Activated B cell treated with CpG ODN at 0.5 μM for 24 hours (primary cell): ENCODE measurements around the gene WNT2B. TPM values are rescaled to one million over a fixed set of nuclear protein-coding genes. Genes with fewer than 3 reads are reported as not detected.

ENCODE experiments used
- ATAC-seq: fragments of 200-7000 bp; cut with Tn5 transposase; one replicate; pipeline ENCODE4 v1.10.0; 2021; ENCODE audit warnings: low read depth, mild to moderate bottlenecking, moderate library complexity
- CTCF ChIA-PET: fragments of 350-600 bp; sonication (Branson Sonifier 250); formaldehyde crosslinking; loops from one replicate; lab custom pipeline; 2021; ENCODE audit warnings: antibody characterized with exemption; lab: Charles Lee
- POLR2A ChIA-PET: fragments of 350-600 bp; sonication (Branson Sonifier 250); formaldehyde crosslinking; loops from one replicate; lab custom pipeline; 2021; ENCODE audit warnings: antibody characterized with exemption; lab: Charles Lee
- DNase-seq: peaks from one replicate; pipeline ENCODE4 v3.0.0; 2022
- H3K27ac Mint-ChIP-seq: one replicate; pipeline ENCODE4 v1.8.0; 2020; ENCODE audit warnings: mixed read lengths
- H3K27me3 Mint-ChIP-seq: one replicate; pipeline ENCODE4 v1.8.0; 2021; ENCODE audit warnings: mixed read lengths
- H3K36me3 Mint-ChIP-seq: one replicate; pipeline ENCODE4 v1.8.0; 2021; ENCODE audit warnings: low read depth, mixed read lengths
- H3K4me1 Mint-ChIP-seq: one replicate; pipeline ENCODE4 v1.8.0; 2021; ENCODE audit warnings: mixed read lengths
- H3K4me3 Mint-ChIP-seq: one replicate; pipeline ENCODE4 v1.8.0; 2020; ENCODE audit warnings: mild to moderate bottlenecking, mixed read lengths
- H3K9me3 Mint-ChIP-seq: one replicate; pipeline ENCODE4 v1.8.0; 2020; ENCODE audit warnings: mixed read lengths
- CTCF ChIP-seq: fragments of 200-600 bp; IDR thresholded peaks from one replicate; pipeline ENCODE4 v1.8.0; 2022; ENCODE audit warnings: antibody characterized with exemption, mild to moderate bottlenecking
- intact Hi-C: fragments of 100-400 bp; cut with micrococcal nuclease; formaldehyde crosslinking; loops from one replicate; pipeline ENCODE4 v1.15.1; 2024
- total RNA-seq: library from RNA; stranded (reverse); gene quantifications from 2 replicates; pipeline ENCODE4 v1.2.3, GENCODE V29; 2022

WNT2B gene
- total RNA-seq, 1 donor from 2014 or later, result 1.4 TPM

- no peaks in the 10 kb centered on the region for H3K9me3 Mint-ChIP-seq
- CTCF ChIA-PET, result no interaction called here
- ATAC-seq, result no peak
- DNase-seq, result no peak
- intact Hi-C loops, result no loop called here
- no peaks in the 10 kb centered on the region for H3K4me1 Mint-ChIP-seq
- TF ChIP-seq CTCF, result no peak
- H3K36me3 Mint-ChIP-seq, result peaks cover 22% of the 10 kb centered on the region
- H3K27ac Mint-ChIP-seq, result no peak overlapping the region
- POLR2A ChIA-PET, result no interaction called here
- no peak overlapping the region for H3K4me3 Mint-ChIP-seq
- H3K27me3 Mint-ChIP-seq, result no peaks in the 10 kb centered on the region
Measured at GRCh38 chr1:112537456-112537855, 28.7 kb downstream of the WNT2B start.

- Mint-ChIP-seq H3K4me3 (no peak overlapping the region), H3K4me1 (no peaks in the 10 kb centered on the region), H3K9me3 (no peaks in the 10 kb centered on the region), H3K36me3 (peaks cover 22% of the 10 kb centered on the region), H3K27me3 (no peaks in the 10 kb centered on the region), H3K27ac (no peak overlapping the region)
- ChIA-PET CTCF (no interaction called here), POLR2A (no interaction called here)
- intact Hi-C loops, result no loop called here
- no peak for TF ChIP-seq CTCF
- DNase-seq (no peak), ATAC-seq (no peak)
Measured at GRCh38 chr1:112538883-112539282, 30.1 kb downstream of the WNT2B start.

GRCh38 chr1:112540226-112540794 is 31.5 kb downstream of the WNT2B start:
- intact Hi-C loops, result no loop called here
- ATAC-seq (no peak), DNase-seq (no peak)
- POLR2A ChIA-PET, result no interaction called here
- no peak overlapping the region for H3K27ac Mint-ChIP-seq
- H3K27me3 Mint-ChIP-seq, result no peaks in the 10 kb centered on the region
- H3K9me3 Mint-ChIP-seq, result no peaks in the 10 kb centered on the region
- no peak for TF ChIP-seq CTCF
- CTCF ChIA-PET, result no interaction called here
- no peak overlapping the region for H3K4me3 Mint-ChIP-seq
- H3K36me3 Mint-ChIP-seq, result peaks cover 19% of the 10 kb centered on the region
- no peaks in the 10 kb centered on the region for H3K4me1 Mint-ChIP-seq

- POLR2A ChIA-PET, result no interaction called here
- no peak for TF ChIP-seq CTCF
- no peak for DNase-seq
- no peaks in the 10 kb centered on the region for H3K9me3 Mint-ChIP-seq
- no peak overlapping the region for H3K27ac Mint-ChIP-seq
- CTCF ChIA-PET, result no interaction called here
- no peak overlapping the region for H3K4me3 Mint-ChIP-seq
- H3K36me3 Mint-ChIP-seq, result peaks cover 21% of the 10 kb centered on the region
- intact Hi-C loops, result no loop called here
- H3K27me3 Mint-ChIP-seq, result no peaks in the 10 kb centered on the region
- no peaks in the 10 kb centered on the region for H3K4me1 Mint-ChIP-seq
- ATAC-seq, result no peak
Measured at GRCh38 chr1:112541299-112541698, 32.5 kb downstream of the WNT2B start.

GRCh38 chr1:112542206-112542973 is 33.6 kb downstream of the WNT2B start:
- Mint-ChIP-seq H3K27ac (no peak overlapping the region), H3K9me3 (no peaks in the 10 kb centered on the region), H3K4me1 (no peaks in the 10 kb centered on the region), H3K27me3 (no peaks in the 10 kb centered on the region), H3K4me3 (no peak overlapping the region), H3K36me3 (peaks cover 22% of the 10 kb centered on the region)
- ATAC-seq (no peak), DNase-seq (no peak)
- TF ChIP-seq CTCF, result no peak
- intact Hi-C loops, result no loop called here
- POLR2A ChIA-PET, result no interaction called here
- CTCF ChIA-PET, result no interaction called here
